Activated CD4-positive, alpha-beta T cell treated with anti-CD3 and anti-CD28 coated beads, Interleukin-2, Interleukin-4, amounts not matched to agents 100 ng/mL and 50 ng/mL, durations not matched to agents 16 hours and 8 hours (primary cell): Measurements from ENCODE around the gene CTIF.
"Not testable (repeated sequence)": the region's sequence is repeated elsewhere in the genome, so short reads cannot be mapped to it uniquely, and the experiment has no call there.

Experiments
- DNase-seq: peaks from one replicate; pipeline ENCODE4 v3.0.0-alpha.2; 2020; ENCODE audit warnings: low spot score

The CTIF gene

GRCh38 chr18:48643262-48643661 is 104.4 kb downstream of the CTIF start:
- no peak for DNase-seq

- no peak for DNase-seq
Observed at GRCh38 chr18:48644029-48644428, 105.2 kb downstream of the CTIF start.

- DNase-seq, result no peak
Observed at GRCh38 chr18:48645427-48646002, 106.7 kb downstream of the CTIF start.

- DNase-seq, result no peak
Observed at GRCh38 chr18:48646976-48647375, 108.1 kb downstream of the CTIF start.

GRCh38 chr18:48649231-48649630 is 110.4 kb downstream of the CTIF start:
- DNase-seq, result no peak

- not testable (repeated sequence) for DNase-seq
Observed at GRCh38 chr18:48654591-48654990, 115.8 kb downstream of the CTIF start.

GRCh38 chr18:48655508-48655907 is 116.7 kb downstream of the CTIF start:
- DNase-seq, result no peak

GRCh38 chr18:48656176-48656575 is 117.3 kb downstream of the CTIF start:
- DNase-seq, result no peak

- DNase-seq, result no peak
Observed at GRCh38 chr18:48656582-48656981, 117.8 kb downstream of the CTIF start.

GRCh38 chr18:48657447-48658120 is 118.8 kb downstream of the CTIF start:
- no peak for DNase-seq

- no peak for DNase-seq
Observed at GRCh38 chr18:48658721-48659120, 119.9 kb downstream of the CTIF start.

GRCh38 chr18:48659188-48660009 is 120.6 kb downstream of the CTIF start:
- DNase-seq, result no peak

- DNase-seq, result no peak
Observed at GRCh38 chr18:48660346-48661228, 121.8 kb downstream of the CTIF start.

GRCh38 chr18:48661421-48661820 is 122.6 kb downstream of the CTIF start:
- no peak for DNase-seq

- DNase-seq, result no peak
Observed at GRCh38 chr18:48662011-48662661, 123.3 kb downstream of the CTIF start.

GRCh38 chr18:48663096-48663930 is 124.5 kb downstream of the CTIF start:
- no peak for DNase-seq

GRCh38 chr18:48663931-48664847 is 125.4 kb downstream of the CTIF start:
- DNase-seq, result peak; percentile 44

GRCh38 chr18:48665654-48666053 is 126.8 kb downstream of the CTIF start:
- no peak for DNase-seq

GRCh38 chr18:48666613-48667012 is 127.8 kb downstream of the CTIF start:
- no peak for DNase-seq
